Measurements from ENCODE around the gene LYPD3.
A peak's percentile ranks its signal among the peaks of the same experiment; 100 is the strongest.
"Not testable (repeated sequence)": the region's sequence is repeated elsewhere in the genome, so short reads cannot be mapped to it uniquely, and the experiment has no call there.

Gene LYPD3

GRCh38 chr19:43460362-43461016 lies 4.9 kb downstream of the LYPD3 start:
- DNase-seq = no peak

GRCh38 chr19:43457809-43458208 lies 7.6 kb downstream of the LYPD3 start:
- DNase-seq = no peak

DNA sequence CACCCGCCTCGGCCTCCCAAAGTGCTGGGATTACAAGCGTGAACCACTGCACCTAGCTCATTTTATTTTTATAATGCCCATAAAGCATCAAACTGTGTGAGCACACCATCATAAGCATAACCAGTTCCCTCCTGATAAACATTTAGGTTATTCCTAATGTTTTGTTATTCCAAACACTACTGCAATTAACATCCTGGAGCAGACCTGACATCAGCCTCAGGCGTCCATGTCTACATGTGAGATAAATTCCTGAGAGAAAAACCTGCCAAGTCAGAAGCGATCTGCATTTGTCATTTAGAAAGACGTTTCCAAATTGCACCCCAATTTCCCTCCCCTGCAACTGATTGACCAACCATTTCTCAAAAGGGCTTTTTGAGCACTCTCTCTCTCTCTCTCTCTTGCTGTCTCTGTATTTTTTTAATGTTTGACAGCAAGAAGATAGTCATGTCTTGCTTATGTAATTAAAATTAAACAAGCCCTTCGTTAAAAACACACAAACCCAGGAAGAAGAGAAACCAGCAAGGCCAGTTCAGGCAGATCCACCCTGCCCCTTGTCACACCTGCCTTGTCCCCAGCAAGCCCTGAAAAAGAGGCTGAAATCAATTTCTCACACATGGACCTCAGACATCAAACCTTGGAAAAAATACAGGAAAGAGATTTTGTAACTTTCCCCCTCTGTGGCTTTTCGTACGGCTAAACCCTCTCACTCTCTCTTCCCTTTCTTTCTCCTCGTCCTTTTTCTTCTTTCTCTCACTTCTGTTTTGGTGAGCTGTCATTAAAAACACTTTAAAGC lies 9.9 kb downstream of the LYPD3 start:
- no peak for DNase-seq

DNA sequence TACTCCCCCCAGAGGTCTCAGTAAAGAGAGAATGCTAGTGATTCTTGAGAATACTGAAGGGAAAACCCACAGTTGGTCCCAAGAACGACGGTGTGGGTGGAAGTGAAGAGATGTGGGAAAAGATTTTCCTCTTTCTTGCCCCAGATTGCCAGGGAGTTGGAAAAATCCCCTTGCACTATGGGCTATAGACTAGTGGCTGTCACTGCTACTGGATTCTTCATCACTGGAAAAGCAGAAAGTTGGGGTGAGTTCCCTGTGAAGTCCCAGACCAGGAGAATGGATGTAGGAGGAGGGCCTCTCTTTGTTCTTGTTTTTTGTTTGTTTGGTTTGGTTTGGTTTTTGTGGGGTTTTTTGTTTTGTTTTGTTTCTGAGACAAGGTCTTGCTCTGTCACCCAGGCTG lies 11.4 kb downstream of the LYPD3 start:
- DNase-seq = no peak

DNA sequence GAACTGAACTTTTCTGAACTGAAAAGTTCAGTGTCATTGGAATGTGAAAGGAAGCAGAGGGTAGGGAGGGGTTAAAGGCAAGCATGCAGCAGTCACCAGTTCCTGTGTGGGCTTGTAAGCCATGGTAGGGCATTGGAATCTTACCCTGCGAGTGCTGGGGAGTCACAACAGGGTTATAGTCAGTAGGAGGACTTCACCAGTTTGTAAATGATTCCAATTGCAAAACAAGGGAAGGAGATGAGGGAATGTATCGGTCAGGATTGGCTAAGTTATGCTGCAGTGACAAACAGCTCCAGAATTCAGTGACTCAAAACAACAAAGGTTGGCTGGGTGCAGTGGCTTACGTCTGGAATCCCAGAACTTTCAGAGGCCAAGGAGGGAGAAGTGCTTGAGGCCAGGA lies 12.8 kb downstream of the LYPD3 start:
- no peak for DNase-seq

DNA sequence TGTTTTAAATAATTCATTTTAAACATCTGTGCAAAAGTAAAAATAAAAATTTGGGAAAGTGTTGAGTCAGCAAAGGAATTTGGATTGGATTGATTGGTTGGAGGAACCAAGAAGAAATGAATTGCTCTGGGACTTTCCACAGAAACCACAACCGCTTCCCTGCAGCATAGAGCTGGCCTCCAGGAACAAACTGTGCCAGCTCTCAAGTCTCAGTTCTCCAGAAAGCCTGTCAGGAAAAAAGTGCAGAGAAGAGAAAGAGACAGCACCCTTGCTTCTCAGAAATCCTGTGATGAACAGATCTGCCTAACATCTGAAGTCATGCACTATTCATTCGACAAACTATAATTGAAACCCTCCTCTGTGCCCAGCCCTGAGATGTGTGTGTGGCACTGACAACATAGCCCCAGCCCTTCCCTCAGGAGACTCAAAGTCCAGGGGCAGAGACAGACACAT lies 14.8 kb downstream of the LYPD3 start:
- DNase-seq = no peak

GRCh38 chr19:43447655-43448054 lies 17.8 kb downstream of the LYPD3 start:
- no peak for DNase-seq

- DNase-seq = peak; percentile 46 to 49
These were observed 18.5 kb downstream of the LYPD3 start for GRCh38 chr19:43446746-43447489.

DNA sequence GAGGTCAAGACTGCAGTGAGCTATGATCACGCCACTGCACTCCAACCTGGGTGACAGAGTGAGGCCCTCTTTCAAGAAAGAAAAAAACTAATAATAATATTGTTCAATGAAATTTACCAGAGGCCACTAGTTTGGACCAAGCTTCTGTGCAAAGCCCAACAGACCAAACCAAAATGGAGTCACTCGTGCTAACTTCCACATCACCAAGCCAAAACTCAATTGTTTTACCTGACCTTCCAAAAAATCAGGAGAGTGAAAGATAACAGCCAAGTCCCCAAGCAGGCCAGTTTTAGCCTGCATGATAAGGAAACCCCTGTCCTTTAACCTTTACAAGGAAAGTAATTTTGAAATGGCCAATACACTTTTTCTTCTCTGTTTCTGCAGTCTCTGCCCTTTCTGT lies 20.0 kb downstream of the LYPD3 start:
- DNase-seq = no peak

DNA sequence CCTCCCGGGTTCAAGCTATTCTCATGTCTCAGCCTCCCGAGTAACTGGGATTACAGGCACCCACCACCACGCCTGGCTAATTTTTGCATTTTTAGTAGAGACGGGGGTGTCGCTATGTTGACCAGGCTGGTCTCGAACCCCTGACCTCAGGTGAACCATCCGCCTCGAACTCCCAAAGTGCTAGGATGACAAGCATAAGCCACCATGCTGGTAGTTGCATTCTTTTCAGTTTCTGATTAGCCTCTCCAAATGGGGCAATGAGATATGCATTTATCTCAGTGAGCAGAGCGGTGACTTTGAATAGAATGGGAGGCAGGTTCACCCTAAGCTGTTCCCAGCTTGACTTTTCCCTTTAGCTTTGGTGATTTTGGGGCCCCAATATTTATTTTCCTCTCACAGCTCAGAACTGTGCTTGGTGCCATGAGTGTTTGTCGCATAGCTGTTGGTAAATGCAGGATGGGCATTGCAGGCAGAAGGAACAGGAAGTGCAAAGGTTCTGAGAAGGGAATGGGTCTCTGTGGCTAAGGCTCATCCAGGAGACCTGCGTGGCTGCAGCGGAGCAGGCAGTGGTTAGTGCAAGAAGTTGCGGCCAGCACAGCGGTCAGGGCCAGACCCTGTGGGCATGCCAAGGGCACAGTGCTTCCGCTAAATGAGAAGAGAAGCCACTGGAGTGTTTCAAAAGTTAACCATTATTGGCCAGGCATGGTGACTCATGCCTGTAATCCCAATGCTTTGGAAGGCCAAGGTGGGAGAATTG lies 20.7 kb downstream of the LYPD3 start:
- no peak for DNase-seq

DNA sequence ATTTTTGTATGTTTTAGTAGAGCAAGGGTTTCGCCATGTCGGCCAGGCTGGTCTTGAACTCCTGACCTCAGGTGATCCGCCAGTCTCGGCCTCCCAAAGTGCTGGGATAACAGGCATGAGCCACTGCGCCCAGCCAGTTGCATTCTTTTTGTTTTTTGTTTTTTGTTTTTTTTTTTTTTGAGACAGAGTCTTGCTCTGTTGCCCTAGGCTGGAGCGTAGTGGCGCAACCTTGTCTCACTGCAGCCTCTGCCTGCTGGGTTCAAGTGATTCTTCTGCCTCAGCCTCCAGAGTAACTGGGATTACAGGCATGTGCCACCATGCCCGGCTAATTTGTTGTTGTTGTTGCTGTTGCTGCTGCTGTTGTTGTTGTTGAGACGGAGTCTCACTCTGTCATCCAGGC lies 21.3 kb downstream of the LYPD3 start:
- not testable (repeated sequence) for DNase-seq

DNA sequence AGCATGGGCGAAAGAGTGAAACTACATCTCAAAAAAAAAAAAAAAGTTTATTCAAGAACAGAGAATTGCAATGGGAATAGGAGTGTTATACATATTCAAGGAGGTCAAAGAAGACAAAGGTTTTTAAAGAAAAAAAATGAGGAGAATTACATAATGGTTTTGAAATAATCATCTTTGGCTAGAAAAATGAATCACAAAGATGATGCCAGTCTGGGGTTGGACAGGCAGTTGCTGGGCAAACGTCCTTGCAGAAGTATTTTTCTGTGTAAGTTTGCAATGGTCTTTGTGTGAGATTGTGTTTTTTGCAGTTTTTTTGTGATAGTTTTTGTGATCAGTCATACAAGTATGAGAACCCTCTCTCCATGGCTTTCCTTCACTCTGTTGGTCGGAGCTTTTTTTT lies 23.7 kb downstream of the LYPD3 start:
- DNase-seq = no peak

- DNase-seq = no peak
These were observed 25.7 kb downstream of the LYPD3 start for GRCh38 chr19:43439709-43440063.

DNA sequence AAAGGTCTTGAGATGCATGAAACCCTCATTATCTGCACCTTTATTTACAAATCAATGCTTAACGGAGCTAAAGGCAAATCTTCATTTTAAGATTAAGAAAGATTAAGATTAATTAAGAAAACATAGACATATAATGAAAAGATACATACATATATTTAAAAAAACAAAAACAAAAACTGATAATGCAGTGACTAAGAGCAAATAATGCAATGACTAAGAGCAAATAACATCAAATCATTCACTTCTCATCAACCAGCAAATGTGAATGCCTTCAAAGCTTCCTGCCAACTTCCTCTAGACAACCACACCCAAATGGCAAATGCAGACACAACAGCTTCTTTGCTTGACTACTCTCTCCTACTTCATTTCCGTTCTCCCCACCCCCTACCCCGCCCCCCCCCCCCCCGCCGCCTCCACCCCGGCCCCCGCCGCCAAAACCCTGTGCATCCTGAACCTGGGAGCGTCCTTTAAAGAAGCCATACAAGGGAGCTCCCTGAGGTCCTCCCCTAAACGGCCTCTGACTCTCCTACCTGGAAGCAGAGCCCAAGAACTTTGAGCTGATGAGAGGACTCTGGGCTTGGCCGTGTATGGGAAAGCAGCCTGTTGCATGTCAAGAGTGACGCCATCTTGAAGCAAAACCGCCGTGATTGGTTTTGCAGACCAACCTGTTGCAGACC lies 26.2 kb downstream of the LYPD3 start:
- DNase-seq = peak; percentile 27 to 90

- peak in 1 of 2 donors; percentile 3 for DNase-seq
These were observed 26.9 kb downstream of the LYPD3 start for GRCh38 chr19:43438291-43439031.

- no peak for DNase-seq
These were observed 27.7 kb downstream of the LYPD3 start for GRCh38 chr19:43437712-43438111.

DNA sequence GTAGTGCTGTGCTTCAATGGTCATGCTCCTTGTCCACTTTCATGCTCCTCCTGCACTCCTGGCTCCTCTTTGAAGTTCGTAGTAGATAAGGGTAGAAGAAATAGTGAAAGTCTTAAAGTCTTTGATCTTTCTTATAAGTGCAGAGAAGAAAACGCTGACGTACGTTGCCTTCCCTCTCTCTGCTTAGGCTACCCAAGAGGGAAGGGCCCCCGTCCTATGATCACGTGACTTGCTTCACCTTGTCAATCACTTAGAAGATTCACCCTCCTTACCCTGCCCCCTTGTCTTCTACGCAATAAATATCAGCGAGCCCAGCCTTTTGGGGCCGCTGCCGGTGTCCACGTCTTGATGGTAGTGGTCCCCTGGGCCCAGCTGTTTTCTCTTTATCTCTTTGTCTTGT lies 28.1 kb downstream of the LYPD3 start:
- not testable (repeated sequence) for DNase-seq

- no peak for DNase-seq
These were observed 29.6 kb downstream of the LYPD3 start for GRCh38 chr19:43435775-43436174.

GRCh38 chr19:43433689-43434088 lies 31.7 kb downstream of the LYPD3 start:
- DNase-seq = no peak

DNA sequence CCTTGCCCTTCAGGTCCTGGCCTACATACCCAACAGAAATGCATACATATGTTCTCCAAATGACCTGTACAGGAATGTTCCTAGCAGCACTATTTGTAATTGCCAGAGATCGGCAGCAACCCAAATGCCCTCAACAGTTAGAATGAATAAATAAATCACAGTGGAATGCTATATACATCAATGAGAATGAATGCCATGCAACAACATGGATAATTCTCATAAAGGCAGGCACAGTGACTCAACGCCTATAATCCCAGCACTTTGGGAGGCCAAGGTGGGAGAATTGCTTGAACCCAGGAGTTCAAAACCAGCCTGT lies 32.1 kb downstream of the LYPD3 start:
- no peak for DNase-seq

DNA sequence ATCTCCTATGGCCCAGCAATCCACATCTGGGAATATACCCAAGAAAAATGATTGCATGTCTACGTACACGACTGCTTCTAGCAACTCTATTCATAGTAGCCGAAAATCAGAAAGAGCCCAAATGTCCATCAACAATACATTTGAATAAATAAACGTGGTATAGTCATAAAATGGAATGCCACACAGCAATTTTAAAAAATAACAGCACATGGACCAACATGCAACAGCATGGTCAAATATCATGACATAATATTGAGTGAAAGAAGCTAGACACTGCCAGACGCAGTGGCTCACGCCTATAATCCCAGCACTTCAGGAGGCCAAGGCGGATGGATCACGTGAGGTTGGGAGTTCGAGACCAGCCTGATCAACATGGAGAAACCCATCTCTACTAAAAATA lies 34.4 kb downstream of the LYPD3 start:
- DNase-seq = no peak

DNA sequence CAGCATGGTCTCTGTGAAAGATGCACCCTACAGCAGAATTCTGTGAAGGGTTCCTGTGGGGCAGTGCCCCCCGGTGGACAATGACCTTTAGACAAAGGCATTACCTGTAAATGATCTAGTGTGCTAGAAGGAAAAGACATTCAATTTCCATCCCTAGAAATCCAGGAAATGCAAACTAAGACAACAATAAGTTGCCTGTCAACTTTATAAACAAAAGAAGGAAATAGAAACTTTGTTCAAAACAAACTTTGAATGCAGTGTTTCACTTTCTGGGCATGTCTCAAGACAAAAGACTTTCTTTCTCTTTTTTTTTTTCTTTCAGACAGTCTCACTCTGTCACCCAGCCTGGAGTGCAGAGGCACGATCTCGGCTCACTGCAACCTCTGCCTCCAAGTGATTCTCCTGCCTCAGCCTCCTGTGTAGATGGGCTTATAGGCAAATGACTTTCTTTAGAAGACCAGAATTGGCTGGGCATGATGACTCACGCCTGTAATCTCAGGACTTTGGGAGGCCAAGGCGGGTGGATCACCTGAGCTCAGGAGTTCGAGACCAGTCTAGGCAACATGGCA lies 35.2 kb downstream of the LYPD3 start:
- no peak for DNase-seq

Measured in bone marrow (tissue), 2 donors.